Fibroblast of pulmonary artery (primary cell): ENCODE data around the gene GAREM2.

Source experiments
- DNase-seq: peaks from one replicate; pipeline ENCODE4 v3.0.0-alpha.2; 2010; ENCODE audit warnings: low read depth
- H3K4me3 ChIP-seq: replicated peaks from 2 replicates; pipeline ENCODE4 v1.5.1; 2011; ENCODE audit warnings: low read depth, mild to moderate bottlenecking, control low read depth, low read length, moderate library complexity
- CTCF ChIP-seq: IDR thresholded peaks from 2 replicates; pipeline ENCODE4 v1.5.1; 2011; ENCODE audit warnings: mild to moderate bottlenecking, control low read depth, low read length, inconsistent platforms; ENCODE audit errors: missing control alignments

The GAREM2 gene

GRCh38 chr2:26187537-26188104, 14.7 kb downstream of the GAREM2 start:
- no peak overlapping the region for H3K4me3 ChIP-seq
- no peak for DNase-seq
- TF ChIP-seq CTCF = no peak

- H3K4me3 ChIP-seq = no peak overlapping the region
- DNase-seq = no peak
- TF ChIP-seq CTCF = no peak
Measured at GRCh38 chr2:26189123-26189522, 16.2 kb downstream of the GAREM2 start.

- TF ChIP-seq CTCF = no peak
- no peak for DNase-seq
- H3K4me3 ChIP-seq = no peak overlapping the region
Measured at GRCh38 chr2:26189751-26190150, 16.9 kb downstream of the GAREM2 start.

- DNase-seq = no peak
- TF ChIP-seq CTCF = no peak
- H3K4me3 ChIP-seq = no peak overlapping the region
Measured at GRCh38 chr2:26190369-26190768, 17.5 kb downstream of the GAREM2 start.

GRCh38 chr2:26191316-26192159, 18.6 kb downstream of the GAREM2 start:
- no peak for DNase-seq
- no peak overlapping the region for H3K4me3 ChIP-seq
- TF ChIP-seq CTCF = no peak

- no peak for TF ChIP-seq CTCF
- no peak overlapping the region for H3K4me3 ChIP-seq
Measured at GRCh38 chr2:26193578-26194231, 20.8 kb downstream of the GAREM2 start.

More at GRCh38 chr2:26193578-26194231, 20.8 kb downstream of the GAREM2 start:
- DNase-seq = no peak
